HG03354 (cell line): ENCODE results near the gene DCDC1.
"Not testable (repeated sequence)": the region's sequence is repeated elsewhere in the genome, so short reads cannot be mapped to it uniquely, and the experiment has no call there.

Source experiments
- ATAC-seq: cut with Tn5 transposase; IDR thresholded peaks from one replicate; pipeline ENCODE4 v1.9.1; 2021; ENCODE audit warnings: mild to moderate bottlenecking; ENCODE audit not compliant: unreplicated experiment, poor library complexity, severe bottlenecking

Gene DCDC1

GRCh38 chr11:31022080-31022479 is 347.5 kb downstream of the DCDC1 start:
- no peak for ATAC-seq

GRCh38 chr11:31019786-31020185 is 349.8 kb downstream of the DCDC1 start:
- no peak for ATAC-seq

GRCh38 chr11:31005202-31005601 is 364.3 kb downstream of the DCDC1 start:
- no peak for ATAC-seq

GRCh38 chr11:31001427-31001826 is 368.1 kb downstream of the DCDC1 start:
- ATAC-seq, result no peak

GRCh38 chr11:31000381-31000780 is 369.2 kb downstream of the DCDC1 start:
- ATAC-seq, result no peak

GRCh38 chr11:30992513-30992849 is 377.1 kb downstream of the DCDC1 start:
- no peak for ATAC-seq

- no peak for ATAC-seq
Observed at GRCh38 chr11:30991802-30992512, 377.6 kb downstream of the DCDC1 start.

GRCh38 chr11:30991376-30991775 is 378.2 kb downstream of the DCDC1 start:
- no peak for ATAC-seq

GRCh38 chr11:30990625-30991296 is 378.8 kb downstream of the DCDC1 start:
- ATAC-seq, result no peak

- no peak for ATAC-seq
Observed at GRCh38 chr11:30987819-30988218, 381.7 kb downstream of the DCDC1 start.

GRCh38 chr11:30985536-30985935 is 384.0 kb downstream of the DCDC1 start:
- ATAC-seq, result no peak

- no peak for ATAC-seq
Observed at GRCh38 chr11:30984827-30985226, 384.7 kb downstream of the DCDC1 start.

GRCh38 chr11:30984442-30984816 is 385.1 kb downstream of the DCDC1 start:
- no peak for ATAC-seq

- no peak for ATAC-seq
Observed at GRCh38 chr11:30983776-30984441, 385.6 kb downstream of the DCDC1 start.

- ATAC-seq, result no peak
Observed at GRCh38 chr11:30983143-30983542, 386.4 kb downstream of the DCDC1 start.

GRCh38 chr11:30967579-30967978 is 402.0 kb downstream of the DCDC1 start:
- no peak for ATAC-seq

GRCh38 chr11:30960387-30960992 is 409.0 kb downstream of the DCDC1 start:
- no peak for ATAC-seq

GRCh38 chr11:30956751-30957150 is 412.8 kb downstream of the DCDC1 start:
- no peak for ATAC-seq

GRCh38 chr11:30949838-30950237 is 419.7 kb downstream of the DCDC1 start:
- no peak for ATAC-seq

- ATAC-seq, result not testable (repeated sequence)
Observed at GRCh38 chr11:30947715-30948114, 421.8 kb downstream of the DCDC1 start.

GRCh38 chr11:30938810-30939209 is 430.7 kb downstream of the DCDC1 start:
- no peak for ATAC-seq
